Stimulated activated CD8-positive, alpha-beta memory T cell treated with anti-CD3 and anti-CD28 coated beads, Interleukin-7, amount 100 ng/mL, for 4 hours (primary cell): Measurements from ENCODE around the gene TRIML1.

ENCODE experiments used
- DNase-seq, 2 donors: peaks; one replicate each; pipeline ENCODE4 v3.0.0-alpha.2; 2020; ENCODE audit warnings: low read depth in 2 of 2

Gene TRIML1, protein sequence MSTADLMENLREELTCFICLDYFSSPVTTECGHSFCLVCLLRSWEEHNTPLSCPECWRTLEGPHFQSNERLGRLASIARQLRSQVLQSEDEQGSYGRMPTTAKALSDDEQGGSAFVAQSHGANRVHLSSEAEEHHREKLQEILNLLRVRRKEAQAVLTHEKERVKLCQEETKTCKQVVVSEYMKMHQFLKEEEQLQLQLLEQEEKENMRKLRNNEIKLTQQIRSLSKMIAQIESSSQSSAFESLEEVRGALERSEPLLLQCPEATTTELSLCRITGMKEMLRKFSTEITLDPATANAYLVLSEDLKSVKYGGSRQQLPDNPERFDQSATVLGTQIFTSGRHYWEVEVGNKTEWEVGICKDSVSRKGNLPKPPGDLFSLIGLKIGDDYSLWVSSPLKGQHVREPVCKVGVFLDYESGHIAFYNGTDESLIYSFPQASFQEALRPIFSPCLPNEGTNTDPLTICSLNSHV

DNA sequence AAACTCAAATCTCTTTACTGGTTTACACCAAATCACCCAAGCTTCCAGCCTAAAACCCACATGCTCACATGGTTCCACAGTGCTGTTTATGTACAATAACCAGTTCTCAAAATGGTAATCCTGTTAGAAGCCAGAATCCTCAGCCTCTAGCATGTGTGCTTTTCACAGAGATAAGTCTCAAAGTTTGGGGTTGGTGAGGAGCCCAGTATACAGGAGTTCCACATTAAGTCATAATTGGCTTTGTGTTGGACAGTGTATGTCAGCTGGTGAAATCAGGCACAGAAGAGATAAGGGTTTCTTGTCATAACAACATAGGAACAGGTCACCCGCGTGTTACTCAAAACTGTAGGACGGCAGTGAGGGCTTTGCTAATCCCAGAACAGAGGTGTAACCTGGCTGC is at the start of gene TRIML1:
Gene TRIML1, plus strand, starts transcription at position 301 of the 400 bp plus-strand sequence. CDS start 118 bp downstream, outside the sequence.
- DNase-seq = no peak

- no peak for DNase-seq
Measured at GRCh38 chr4:188092824-188093223, 46.4 kb upstream of the TRIML1 start.

GRCh38 chr4:188106454-188106853 is 32.8 kb upstream of the TRIML1 start:
- no peak for DNase-seq

DNA sequence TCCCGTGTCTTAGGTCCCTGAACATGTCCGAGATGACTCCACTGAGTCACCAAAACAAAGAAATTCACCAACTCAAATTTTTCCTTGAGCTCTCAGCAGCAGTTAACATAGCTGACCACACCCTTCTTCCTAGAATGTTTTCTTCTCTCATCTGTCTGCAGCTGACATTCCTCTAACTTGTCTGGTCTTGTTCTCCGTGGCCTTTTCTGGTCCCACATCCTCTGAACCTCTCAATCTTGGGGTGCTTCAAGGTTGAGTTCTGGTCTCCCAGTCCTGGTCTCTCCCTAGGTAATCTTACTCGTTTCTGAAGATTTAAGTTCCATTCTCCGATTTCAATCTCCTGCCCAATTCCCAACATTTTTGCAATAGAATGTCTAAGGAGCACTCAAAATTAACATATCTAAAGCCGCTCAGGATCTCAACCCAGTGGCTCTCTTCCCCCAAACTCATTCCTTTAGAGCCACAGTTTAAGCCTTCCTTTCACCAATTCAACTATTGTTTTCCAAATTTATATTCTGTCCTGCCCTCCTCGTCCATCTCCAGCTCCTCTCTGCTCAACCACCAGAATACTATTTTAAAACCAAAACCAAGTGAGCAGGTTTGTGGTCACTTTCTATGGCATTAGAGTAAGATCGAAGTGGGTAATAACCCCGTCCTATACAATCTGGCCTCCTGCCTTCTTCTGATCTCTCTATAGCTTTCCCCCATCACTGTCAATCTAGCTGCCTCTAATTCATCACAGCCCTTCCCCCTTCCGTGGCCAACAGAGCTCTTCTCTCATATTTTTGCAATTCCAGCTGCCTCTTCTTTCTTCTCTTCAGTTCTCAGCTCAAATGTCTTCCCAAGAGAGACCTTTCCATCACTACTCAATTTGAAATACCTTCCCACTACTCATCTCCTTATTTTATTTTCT is 31.1 kb upstream of the TRIML1 start:
- DNase-seq = no peak

DNA sequence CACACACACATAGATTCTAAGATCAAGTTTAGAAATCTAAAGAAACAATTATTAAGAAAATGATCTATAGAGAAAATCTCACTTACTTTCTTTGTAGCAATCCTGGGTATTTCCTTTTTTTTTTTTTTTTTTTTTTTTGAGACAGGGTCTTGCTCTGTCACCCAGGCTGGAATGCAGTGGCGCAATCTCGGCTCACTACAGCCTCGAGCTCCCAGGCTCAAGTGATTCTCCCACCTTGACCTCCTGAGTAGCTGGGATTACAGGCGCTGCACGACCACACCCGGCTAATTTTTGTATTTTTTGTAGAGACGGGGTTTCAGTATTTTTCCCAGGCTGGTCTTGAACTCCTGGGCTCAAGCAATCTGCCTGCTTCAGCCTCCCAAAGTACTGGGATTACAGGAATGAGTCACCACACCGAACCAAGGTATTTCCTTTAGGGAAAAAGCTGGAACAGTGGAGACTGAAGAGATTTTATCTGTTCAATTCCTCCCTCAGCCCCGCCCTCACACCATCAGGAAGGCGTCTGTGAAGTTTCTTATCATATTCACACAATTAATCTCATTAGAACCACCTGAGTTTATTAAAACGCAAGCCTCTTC is 30.0 kb upstream of the TRIML1 start, which contains the start of gene TRIML2:
Gene TRIML2, minus strand, starts transcription at position 447 of the 599 bp plus-strand sequence. CDS start 4,235 bp downstream, outside the sequence.
- no peak for DNase-seq

- DNase-seq = no peak
Measured at GRCh38 chr4:188110036-188110435, 29.2 kb upstream of the TRIML1 start.

GRCh38 chr4:188110741-188111471 is 28.3 kb upstream of the TRIML1 start:
- DNase-seq = no peak

- DNase-seq = no peak
Measured at GRCh38 chr4:188111955-188112354, 27.3 kb upstream of the TRIML1 start.

DNA sequence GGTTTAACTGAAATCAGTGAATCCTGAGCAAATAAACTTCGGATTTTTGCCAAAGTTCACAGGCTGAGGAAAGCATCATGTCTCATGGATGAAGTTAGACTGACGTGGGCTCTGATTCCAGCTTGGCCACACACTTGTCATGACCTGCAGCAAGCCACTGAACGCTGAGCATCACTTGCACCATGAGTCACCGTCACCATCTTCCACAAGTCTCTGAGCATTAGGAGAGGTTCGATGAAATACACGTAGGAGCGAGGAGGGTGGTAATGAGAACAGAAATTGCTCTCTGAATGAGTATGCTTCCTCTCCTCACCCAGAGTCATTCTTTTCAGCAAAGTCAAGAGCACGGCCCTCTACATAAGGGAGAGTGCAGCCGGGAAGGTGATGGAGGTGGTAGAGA is 26.1 kb upstream of the TRIML1 start:
- no peak for DNase-seq

- DNase-seq = no peak
Measured at GRCh38 chr4:188117631-188118324, 21.5 kb upstream of the TRIML1 start.

DNA sequence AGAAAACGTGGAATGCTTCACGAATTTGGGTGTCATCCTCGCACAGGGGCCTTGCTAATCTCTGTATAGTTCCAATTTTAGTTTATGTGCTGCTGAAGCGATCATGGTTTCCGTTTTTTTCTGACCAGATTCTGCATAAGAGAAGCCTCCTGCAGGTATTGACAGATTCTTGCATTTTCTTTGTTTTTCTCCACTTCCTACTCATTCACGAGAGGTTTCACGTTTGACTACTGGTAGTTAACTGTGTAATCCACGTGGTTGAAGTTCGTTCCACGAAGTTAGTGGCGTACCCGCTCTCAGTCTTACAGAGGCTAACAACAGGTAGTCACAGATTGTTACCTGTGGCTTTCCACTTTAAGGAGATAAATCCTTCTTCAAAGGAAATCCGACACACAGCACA is 17.7 kb upstream of the TRIML1 start:
- DNase-seq = no peak

- DNase-seq = no peak
Measured at GRCh38 chr4:188127214-188127874, 11.9 kb upstream of the TRIML1 start.

DNA sequence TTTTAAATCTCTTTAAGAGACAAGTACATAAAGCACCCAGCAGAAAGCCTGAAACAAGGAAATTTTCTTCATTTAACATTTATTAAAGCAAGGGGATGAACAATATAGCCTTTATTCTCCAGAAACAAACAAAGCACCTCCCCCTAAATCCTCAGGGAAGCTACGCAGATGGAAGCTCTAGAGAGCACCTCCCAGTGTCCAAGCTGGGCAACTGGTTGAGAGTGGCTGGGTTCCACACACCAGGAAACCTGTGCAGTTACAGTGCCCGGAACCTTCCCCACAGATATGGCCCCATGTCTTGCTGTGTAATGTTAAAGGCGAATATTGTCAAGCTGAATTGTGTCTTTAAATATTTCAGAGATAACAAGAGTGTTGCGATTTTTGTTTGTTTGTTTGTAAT is 8.9 kb upstream of the TRIML1 start:
- no peak for DNase-seq

DNA sequence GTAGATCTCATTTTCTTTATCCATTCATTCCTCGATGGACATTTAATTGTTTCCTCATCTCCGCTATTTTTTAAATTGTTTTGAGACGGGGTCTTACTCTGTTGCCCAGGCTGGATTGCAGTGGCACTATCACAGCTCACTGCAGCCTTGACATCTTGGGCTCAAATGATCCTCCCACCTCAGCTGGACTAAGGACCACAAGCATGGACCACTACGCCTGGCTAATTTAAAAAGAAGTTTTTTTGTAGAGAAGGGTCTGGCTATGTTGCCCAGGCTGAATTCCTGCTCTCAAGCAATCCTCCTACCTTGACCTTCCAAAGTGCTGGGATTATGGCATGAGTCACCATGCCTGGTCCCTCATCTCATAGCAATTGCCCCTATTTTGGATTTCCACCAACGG is 7.0 kb upstream of the TRIML1 start:
- DNase-seq = no peak

- DNase-seq = no peak
Measured at GRCh38 chr4:188138227-188138626, 1.0 kb upstream of the TRIML1 start.

DNA sequence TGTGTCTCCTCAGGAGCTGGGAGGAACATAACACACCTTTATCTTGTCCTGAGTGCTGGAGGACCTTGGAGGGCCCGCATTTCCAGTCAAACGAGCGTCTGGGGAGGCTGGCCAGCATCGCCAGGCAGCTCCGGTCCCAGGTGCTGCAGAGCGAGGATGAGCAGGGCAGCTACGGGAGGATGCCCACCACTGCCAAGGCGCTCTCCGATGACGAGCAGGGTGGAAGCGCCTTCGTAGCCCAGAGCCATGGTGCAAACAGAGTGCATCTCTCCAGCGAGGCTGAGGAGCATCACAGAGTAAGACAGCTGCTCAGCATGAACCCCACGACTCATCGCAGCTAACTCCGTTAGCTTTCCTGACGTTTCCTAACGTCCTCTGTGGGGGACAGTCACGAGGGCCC is 430 bp downstream of the TRIML1 start:
- no peak for DNase-seq

DNA sequence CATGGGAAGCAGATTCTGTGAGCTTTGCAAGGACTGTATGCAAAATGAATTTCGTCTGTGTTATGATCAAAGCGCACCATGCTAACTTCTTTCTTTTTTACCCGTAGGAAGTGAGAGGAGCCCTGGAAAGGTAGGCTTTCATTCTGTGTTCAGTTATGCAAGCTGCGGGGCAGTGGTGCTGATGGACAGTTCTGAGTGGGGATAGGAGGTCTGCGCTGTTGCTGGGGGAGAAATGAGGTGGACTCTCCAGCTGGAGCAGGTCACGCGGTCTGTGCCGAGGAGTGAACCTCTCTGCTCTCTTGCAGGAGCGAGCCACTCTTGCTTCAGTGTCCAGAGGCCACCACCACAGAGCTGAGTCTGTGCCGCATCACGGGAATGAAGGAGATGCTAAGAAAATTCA is 4.5 kb downstream of the TRIML1 start:
- no peak for DNase-seq

DNA sequence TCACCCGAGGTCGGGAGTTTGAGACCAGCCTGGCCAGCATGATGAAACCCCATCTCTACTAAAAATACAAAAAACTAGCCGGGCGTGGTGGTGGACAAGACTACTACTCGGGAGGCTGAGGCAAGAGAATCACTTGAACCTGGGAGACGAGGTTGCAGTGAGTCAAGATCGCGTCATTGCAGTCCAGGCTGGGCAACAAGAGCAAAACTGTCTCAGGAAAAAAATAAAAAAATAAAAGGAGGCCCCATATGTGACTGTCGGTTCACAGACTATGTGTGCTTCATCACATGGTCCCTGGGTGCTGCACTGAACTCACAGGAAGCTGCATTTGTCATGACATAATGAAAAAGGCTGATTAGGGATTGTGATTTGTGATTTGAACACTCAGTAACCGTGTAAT is 6.4 kb downstream of the TRIML1 start:
- no peak for DNase-seq

DNA sequence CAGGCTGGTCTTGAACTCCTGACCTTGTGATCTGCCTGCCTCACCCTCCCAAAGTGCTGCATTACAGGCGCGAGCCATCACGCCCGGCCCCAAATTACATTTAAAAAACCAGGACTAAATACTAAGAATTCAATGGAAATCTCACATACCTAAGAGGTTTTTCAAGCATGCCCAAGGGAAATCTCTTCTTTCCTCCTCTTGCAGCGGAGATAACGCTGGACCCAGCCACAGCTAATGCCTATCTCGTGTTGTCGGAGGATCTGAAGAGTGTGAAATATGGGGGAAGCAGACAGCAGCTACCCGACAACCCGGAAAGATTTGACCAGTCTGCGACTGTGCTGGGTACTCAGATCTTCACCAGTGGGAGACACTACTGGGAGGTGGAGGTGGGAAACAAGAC is 7.4 kb downstream of the TRIML1 start:
- no peak for DNase-seq

DNA sequence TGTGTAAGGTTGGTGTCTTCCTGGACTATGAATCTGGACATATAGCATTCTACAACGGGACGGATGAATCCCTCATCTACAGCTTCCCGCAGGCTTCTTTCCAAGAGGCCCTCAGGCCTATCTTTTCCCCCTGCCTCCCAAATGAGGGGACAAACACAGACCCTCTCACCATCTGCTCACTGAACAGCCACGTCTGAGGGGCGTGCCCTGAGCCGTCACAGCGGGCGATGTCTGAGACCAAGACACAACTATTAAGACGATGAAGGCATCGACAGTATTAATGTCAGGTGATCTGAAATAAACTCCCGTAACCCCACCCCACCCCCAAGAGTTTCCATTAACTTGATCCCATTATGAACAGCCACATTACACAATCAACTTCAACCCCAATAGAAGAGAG is 7.9 kb downstream of the TRIML1 start:
- no peak for DNase-seq
